Measurements from ENCODE around the gene TMEM229A.
"Not testable (repeated sequence)": the region's sequence is repeated elsewhere in the genome, so short reads cannot be mapped to it uniquely, and the experiment has no call there.

DNA sequence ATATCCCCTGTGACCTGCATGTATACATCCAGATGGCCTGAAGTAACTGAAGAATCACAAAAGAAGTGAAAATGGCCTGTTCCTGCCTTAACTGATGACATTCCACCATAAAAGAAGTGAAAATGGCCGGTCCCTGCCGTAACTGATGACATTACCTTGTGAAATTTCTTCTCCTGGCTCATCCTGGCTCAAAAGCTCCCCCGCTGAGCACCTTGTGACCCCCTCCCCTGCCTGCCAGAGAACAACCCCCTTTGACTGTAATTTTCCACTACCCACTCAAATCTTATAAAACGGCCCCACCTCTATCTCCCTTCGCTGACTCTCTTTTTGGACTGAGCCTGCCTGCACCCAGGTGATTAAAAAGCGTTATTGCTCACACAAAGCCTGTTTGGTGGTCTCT is 24.6 kb downstream of the TMEM229A start:
- TF ChIP-seq, protein P1, sequence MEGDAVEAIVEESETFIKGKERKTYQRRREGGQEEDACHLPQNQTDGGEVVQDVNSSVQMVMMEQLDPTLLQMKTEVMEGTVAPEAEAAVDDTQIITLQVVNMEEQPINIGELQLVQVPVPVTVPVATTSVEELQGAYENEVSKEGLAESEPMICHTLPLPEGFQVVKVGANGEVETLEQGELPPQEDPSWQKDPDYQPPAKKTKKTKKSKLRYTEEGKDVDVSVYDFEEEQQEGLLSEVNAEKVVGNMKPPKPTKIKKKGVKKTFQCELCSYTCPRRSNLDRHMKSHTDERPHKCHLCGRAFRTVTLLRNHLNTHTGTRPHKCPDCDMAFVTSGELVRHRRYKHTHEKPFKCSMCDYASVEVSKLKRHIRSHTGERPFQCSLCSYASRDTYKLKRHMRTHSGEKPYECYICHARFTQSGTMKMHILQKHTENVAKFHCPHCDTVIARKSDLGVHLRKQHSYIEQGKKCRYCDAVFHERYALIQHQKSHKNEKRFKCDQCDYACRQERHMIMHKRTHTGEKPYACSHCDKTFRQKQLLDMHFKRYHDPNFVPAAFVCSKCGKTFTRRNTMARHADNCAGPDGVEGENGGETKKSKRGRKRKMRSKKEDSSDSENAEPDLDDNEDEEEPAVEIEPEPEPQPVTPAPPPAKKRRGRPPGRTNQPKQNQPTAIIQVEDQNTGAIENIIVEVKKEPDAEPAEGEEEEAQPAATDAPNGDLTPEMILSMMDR (IDR thresholded peaks at IDR 0.05): not testable (repeated sequence)
- TF ChIP-seq POLR2A (IDR thresholded peaks at IDR 0.05); POLR2AphosphoS5 (IDR thresholded peaks at IDR 0.05); EP300 (IDR thresholded peaks at IDR 0.05; ENCODE audit: low read depth): not testable (repeated sequence)
